ENCODE measurements around the gene RFX8. TPM values are rescaled to one million over a fixed set of nuclear protein-coding genes. Genes with fewer than 3 reads are reported as not detected.
A peak's percentile ranks its signal among the peaks of the same experiment; 100 is the strongest.

The RFX8 gene
- polyA plus RNA-seq, 2 of the 4 experiments (the other 2 are of a cell fraction): not detected

DNA sequence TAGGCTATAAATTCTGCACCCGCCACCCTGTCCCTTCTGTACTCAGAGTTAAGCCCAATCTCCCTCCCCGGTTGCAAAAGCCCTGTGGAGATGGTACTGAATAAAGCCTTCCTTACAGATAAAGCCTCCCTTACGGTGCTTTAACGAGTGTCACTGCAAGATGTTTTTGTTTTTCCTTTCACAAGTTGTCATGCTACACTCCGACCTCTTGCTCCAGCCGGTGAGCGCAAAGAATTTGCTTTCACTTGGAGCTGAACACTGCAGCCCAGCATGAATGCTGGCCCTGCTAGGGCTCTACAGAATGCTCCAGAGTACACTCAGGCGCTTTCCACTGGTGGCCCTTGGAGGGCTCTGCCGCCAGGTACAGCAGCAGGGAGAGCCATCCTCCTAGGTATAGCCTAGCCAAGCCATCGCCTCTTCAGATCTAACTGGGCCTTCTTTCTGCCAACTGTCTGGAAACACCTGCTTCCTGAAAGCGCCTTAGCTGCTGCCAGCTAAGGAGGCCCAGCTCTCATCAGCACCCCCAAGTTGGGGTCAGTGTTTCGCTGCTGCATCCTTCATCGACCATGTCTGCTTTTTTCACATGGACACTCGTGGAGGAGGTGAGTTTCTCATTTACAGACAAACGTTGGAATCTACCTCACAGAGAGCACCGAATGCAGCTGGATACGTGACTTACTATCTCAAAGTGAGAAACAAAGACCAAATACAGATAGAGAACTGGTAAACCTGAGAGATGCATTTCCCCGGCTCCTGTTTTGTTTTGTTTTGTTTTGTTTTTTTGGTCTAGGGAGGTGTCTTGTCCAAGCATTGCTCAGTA is 74.2 kb downstream of the RFX8 start:
- 84% methylated on average over 18 of the region's 18 CpGs for WGBS (ENCODE audit: missing lambda C conversion rate)
- no peak overlapping the region for H3K4me2 ChIP-seq
- ChIA-PET POLR2A (no interaction called here), CTCF (interaction anchor here (1.2 to 1.5 kb wide), 2 partner anchors 14 to 18 kb away, joined by 6 to 7 read pairs; partner anchors contain the start of gene CREG2)
- peak overlapping the region in 1 of 2 experiments; percentile 21; a peak in 1 of 6 replicates for H3K27ac ChIP-seq
- peaks cover 21% of the 10 kb centered on the region for H3K4me1 ChIP-seq
- no peak for DNase-seq (ENCODE audit: low read depth in 1 of 2, low spot score in 1 of 2)
- no peak; a peak in 1 of 6 replicates for ATAC-seq
- no peak for FAIRE-seq
- H3K9me3 ChIP-seq: no peaks in the 10 kb centered on the region
- H3K4me3 ChIP-seq: no peak overlapping the region
- TF ChIP-seq CBX8 (IDR thresholded peaks at IDR 0.05) (no peak), HOXB13 (CRISPR knock-in tag; IDR thresholded peaks at IDR 0.05; ENCODE audit: low read depth) (no peak), TP53 (CRISPR knock-in tag; IDR thresholded peaks at IDR 0.05) (no peak), KDM1A (IDR thresholded peaks at IDR 0.05; ENCODE audit: low read depth) (no peak)

DNA sequence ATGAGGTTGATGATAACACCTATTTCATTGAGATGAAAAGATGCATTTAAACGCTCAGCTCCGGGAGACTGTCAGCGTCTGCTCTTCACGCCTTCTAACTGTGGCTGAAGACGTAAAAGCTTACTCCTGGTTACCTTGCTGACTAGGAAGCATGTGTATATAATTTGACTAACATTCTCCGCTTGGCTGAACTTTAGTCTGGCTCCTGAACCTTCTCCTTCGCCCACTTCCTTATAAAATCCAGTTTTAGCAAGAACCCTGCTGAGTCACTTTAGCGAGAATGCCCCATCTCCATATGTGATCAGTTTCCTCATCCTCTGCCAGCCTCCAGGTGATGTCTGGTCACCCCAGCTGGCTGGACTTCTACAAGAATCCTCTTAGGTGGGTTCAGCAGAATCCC is 74.9 kb downstream of the RFX8 start:
- Histone ChIP-seq H3K4me2 (no peak overlapping the region), H3K27ac (peak overlapping the region in 1 of 2 experiments; percentile 21; a peak in 1 of 6 replicates), H3K4me3 (no peak overlapping the region), H3K9me3 (no peaks in the 10 kb centered on the region), H3K4me1 (peaks cover 25% of the 10 kb centered on the region)
- no peak for ATAC-seq
- ChIA-PET CTCF (interaction anchor here (1.2 to 4.7 kb wide), 3 partner anchors 12 to 19 kb away, joined by 6 to 24 read pairs (median 7); partner anchors contain the start of gene CREG2), POLR2A (no interaction called here)
- no peak for DNase-seq (ENCODE audit: low read depth in 1 of 2, low spot score in 1 of 2)
- FAIRE-seq: no peak
- TF ChIP-seq RARB (CRISPR knock-in tag; IDR thresholded peaks at IDR 0.05): no peak
- no peak for TF ChIP-seq PHF8 (IDR thresholded peaks at IDR 0.05; ENCODE audit: borderline replicate concordance, low read depth)
- TF ChIP-seq RFX5 (IDR thresholded peaks at IDR 0.05): no peak
- TF ChIP-seq JUNB (IDR thresholded peaks at IDR 0.05): no peak
- no peak for TF ChIP-seq RAD21 (conservative IDR thresholded peaks at IDR 0.05 in 1 of 2, IDR thresholded peaks at IDR 0.05 in 1 of 2)
- no peak for TF ChIP-seq SMC3 (IDR thresholded peaks at IDR 0.05)
- TF ChIP-seq HOXA7 (CRISPR knock-in tag; IDR thresholded peaks at IDR 0.05): no peak
- TF ChIP-seq CBX8 (IDR thresholded peaks at IDR 0.05): no peak
- no peak for TF ChIP-seq RCOR1 (IDR thresholded peaks at IDR 0.05; ENCODE audit: low read depth, low read length)
- TF ChIP-seq MAZ (IDR thresholded peaks at IDR 0.05; ENCODE audit: borderline replicate concordance, low read depth, low read length): no peak
- WGBS (ENCODE audit: missing lambda C conversion rate): 74% methylated on average over 8 of the region's 8 CpGs

DNA sequence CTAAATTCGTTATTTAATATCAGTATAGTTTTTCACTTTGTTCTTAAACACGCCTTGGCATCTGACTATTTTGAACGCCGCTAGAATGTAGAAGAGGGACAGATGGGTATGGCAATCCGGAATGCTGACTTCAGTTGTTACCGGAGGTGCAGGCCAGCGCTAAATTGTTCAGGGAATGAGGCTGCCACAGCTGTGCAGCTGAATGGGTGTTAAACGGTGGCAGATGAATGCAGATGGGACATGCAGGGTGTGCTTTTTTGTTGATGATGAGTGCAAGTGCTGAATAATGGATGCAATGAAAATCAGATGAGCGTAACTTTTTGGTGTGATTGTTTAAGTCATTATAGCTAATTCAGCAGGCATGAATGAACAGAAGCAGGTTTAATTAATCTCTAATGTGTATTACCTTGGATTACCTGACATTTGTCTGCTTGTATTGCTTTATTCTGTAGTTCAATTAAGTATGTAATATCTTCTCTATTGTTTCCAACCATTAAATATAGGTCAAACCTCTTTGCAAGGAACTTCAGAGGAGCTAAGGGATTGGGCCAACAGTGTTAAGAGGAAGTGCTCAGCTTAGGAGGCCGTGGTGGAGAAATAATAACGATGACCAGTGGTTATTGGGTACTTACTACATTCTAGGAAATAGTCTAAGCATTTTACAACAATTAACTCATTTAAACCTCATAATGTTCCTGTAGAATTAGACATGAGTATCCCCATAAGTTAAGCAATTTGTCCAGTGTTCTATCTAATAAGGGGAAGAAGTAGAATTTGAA is 75.7 kb downstream of the RFX8 start:
- ChIA-PET POLR2A (no interaction called here), CTCF (interaction anchor here (1.3 to 4.9 kb wide), 4 partner anchors 12 to 58 kb away, joined by 3 to 25 read pairs (median 15); partner anchors contain the start of gene CREG2)
- FAIRE-seq (no peak), ATAC-seq (no peak), DNase-seq (ENCODE audit: low read depth in 1 of 2, low spot score in 1 of 2) (no peak)
- TF ChIP-seq TFCP2L1 (CRISPR knock-in tag; IDR thresholded peaks at IDR 0.05): no peak
- no peak for TF ChIP-seq CBX2 (IDR thresholded peaks at IDR 0.05; ENCODE audit: borderline replicate concordance, low read depth)
- TF ChIP-seq, protein P1, sequence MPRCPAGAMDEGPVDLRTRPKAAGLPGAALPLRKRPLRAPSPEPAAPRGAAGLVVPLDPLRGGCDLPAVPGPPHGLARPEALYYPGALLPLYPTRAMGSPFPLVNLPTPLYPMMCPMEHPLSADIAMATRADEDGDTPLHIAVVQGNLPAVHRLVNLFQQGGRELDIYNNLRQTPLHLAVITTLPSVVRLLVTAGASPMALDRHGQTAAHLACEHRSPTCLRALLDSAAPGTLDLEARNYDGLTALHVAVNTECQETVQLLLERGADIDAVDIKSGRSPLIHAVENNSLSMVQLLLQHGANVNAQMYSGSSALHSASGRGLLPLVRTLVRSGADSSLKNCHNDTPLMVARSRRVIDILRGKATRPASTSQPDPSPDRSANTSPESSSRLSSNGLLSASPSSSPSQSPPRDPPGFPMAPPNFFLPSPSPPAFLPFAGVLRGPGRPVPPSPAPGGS (IDR thresholded peaks at IDR 0.05): no peak
- no peak for TF ChIP-seq RCOR1 (IDR thresholded peaks at IDR 0.05; ENCODE audit: low read depth, low read length)
- TF ChIP-seq RAD21 (conservative IDR thresholded peaks at IDR 0.05 in 1 of 2, IDR thresholded peaks at IDR 0.05 in 1 of 2): no peak
- TF ChIP-seq NR3C1 (IDR thresholded peaks at IDR 0.05): no peak
- TF ChIP-seq JUNB (IDR thresholded peaks at IDR 0.05): no peak
- TF ChIP-seq MYC (IDR thresholded peaks at IDR 0.05; ENCODE audit: borderline replicate concordance, low read length): no peak
- no peak for TF ChIP-seq NPAS2 (CRISPR knock-in tag; IDR thresholded peaks at IDR 0.05; ENCODE audit: borderline replicate concordance)
- Histone ChIP-seq H3K9me3 (no peaks in the 10 kb centered on the region), H3K4me1 (peaks cover 25% of the 10 kb centered on the region), H3K4me2 (no peak overlapping the region), H3K4me3 (no peak overlapping the region), H3K27ac (no peak overlapping the region)
- WGBS (ENCODE audit: missing lambda C conversion rate): 89% methylated on average over 11 of the region's 11 CpGs
